Amygdala (tissue), 56 donors: ENCODE data around the gene ZNF211.
A peak's percentile ranks its signal among the peaks of the same experiment; 100 is the strongest.

Source experiments
- DNase-seq, 56 donors: peaks; one replicate each; lab custom pipeline; 2025; lab: John Stamatoyannopoulos, UW

The ZNF211 gene

GRCh38 chr19:57653689-57654088 lies 20.7 kb downstream of the ZNF211 start:
- no peak for DNase-seq

- DNase-seq: no peak
These were observed 22.5 kb downstream of the ZNF211 start for GRCh38 chr19:57655443-57655842.

GRCh38 chr19:57656346-57656745 lies 23.4 kb downstream of the ZNF211 start:
- no peak for DNase-seq

GRCh38 chr19:57664269-57665127 lies 31.5 kb downstream of the ZNF211 start:
- DNase-seq: peak in 49 of 56 donors; percentile 0 to 63 (median 27)

GRCh38 chr19:57665261-57665806 lies 32.4 kb downstream of the ZNF211 start:
- no peak for DNase-seq

- DNase-seq: no peak
These were observed 34.3 kb downstream of the ZNF211 start for GRCh38 chr19:57667228-57667627.

GRCh38 chr19:57668635-57669034 lies 35.7 kb downstream of the ZNF211 start, which contains the start of gene ZSCAN4:
Gene ZSCAN4 (plus strand): TSS chr19:57668935. CDS start chr19:57676146, 7,211 bp downstream.
- no peak for DNase-seq

- DNase-seq: no peak
These were observed 38.3 kb downstream of the ZNF211 start for GRCh38 chr19:57671124-57671895.

- no peak for DNase-seq
These were observed 39.5 kb downstream of the ZNF211 start for GRCh38 chr19:57672466-57672865.

GRCh38 chr19:57675881-57676280 lies 42.9 kb downstream of the ZNF211 start:
- DNase-seq: no peak

- peak in 1 of 56 donors; percentile 34 for DNase-seq
These were observed 49.3 kb downstream of the ZNF211 start for GRCh38 chr19:57682226-57682766.

GRCh38 chr19:57686727-57687126 lies 53.8 kb downstream of the ZNF211 start:
- no peak for DNase-seq

- DNase-seq: no peak
These were observed 54.5 kb downstream of the ZNF211 start for GRCh38 chr19:57687363-57688010.

GRCh38 chr19:57688011-57688763 lies 55.2 kb downstream of the ZNF211 start:
- no peak for DNase-seq

- DNase-seq: no peak
These were observed 56.8 kb downstream of the ZNF211 start for GRCh38 chr19:57689750-57690149.
